Endothelial cell of umbilical vein (primary cell): ENCODE results near the gene CENPP. TPM values are rescaled to one million over a fixed set of nuclear protein-coding genes. Genes with fewer than 3 reads are reported as not detected.

ENCODE experiments used
- BruUV-seq: library from RNA; stranded (reverse); fragments of 400-500 nt; replicated peaks from 2 replicates; lab custom pipeline; 2021; lab: Mats Ljungman, UMichigan
- CTCF ChIA-PET: fragments of 300-600, 350-600 bp; sonication (Branson Sonifier 250); formaldehyde crosslinking; loops from one replicate; lab custom pipeline; 2021; ENCODE audit warnings: antibody characterized with exemption, inconsistent platforms; lab: Charles Lee
- POLR2A ChIA-PET: fragments of 300-600, 350-600 bp; sonication (Branson Sonifier 250); formaldehyde crosslinking; loops from one replicate; lab custom pipeline; 2021; ENCODE audit warnings: antibody characterized with exemption, inconsistent platforms; lab: Charles Lee
- DNase-seq: peaks from one replicate; pipeline ENCODE4 v3.0.0-alpha.2; 2011; ENCODE audit warnings: low read depth, low spot score
- FAIRE-seq: peaks from 2 replicates; lab custom pipeline; 2011; peaks lifted over from hg19 to GRCh38; lab: Jason Lieb, UNC
- H2AFZ ChIP-seq: 2 replicates; pipeline ENCODE4 v1.6.0; 2012; ENCODE audit warnings: low read depth, low read length, control low read depth, inconsistent platforms
- H3K27ac ChIP-seq: 2 replicates; pipeline ENCODE4 v1.5.1; 2011; ENCODE audit warnings: low read depth, mild to moderate bottlenecking, control low read depth, low read length, moderate library complexity; ENCODE audit not compliant: insufficient read depth
- H3K27me3 ChIP-seq, 2 experiments: 2 replicates each; pipeline versions ENCODE4 v1.6.0 to v1.6.1; 2011; ENCODE audit warnings: low read length in 2 of 2, mixed read lengths in 1 of 2; ENCODE audit not compliant: control insufficient read depth in 2 of 2, insufficient read depth in 2 of 2
- H3K36me3 ChIP-seq, 2 experiments: 2 replicates in 1 of 2; 3 replicates in 1 of 2; pipeline ENCODE4 v1.5.1; 2011; ENCODE audit warnings: low read length in 2 of 2, mild to moderate bottlenecking in 1 of 2, moderate library complexity in 1 of 2; ENCODE audit not compliant: control insufficient read depth in 2 of 2, insufficient read depth in 2 of 2; ENCODE audit errors: extremely low read depth in 1 of 2
- H3K4me1 ChIP-seq: 3 replicates; pipeline ENCODE4 v1.5.1; 2011; ENCODE audit warnings: mild to moderate bottlenecking, low read length; ENCODE audit not compliant: control insufficient read depth, insufficient read depth; ENCODE audit errors: extremely low read depth
- H3K4me2 ChIP-seq: 2 replicates; pipeline ENCODE4 v1.6.1; 2011; ENCODE audit warnings: low read length, control low read depth, mixed read lengths; ENCODE audit not compliant: insufficient read depth
- H3K4me3 ChIP-seq, 3 experiments: fragments of 200-600 bp in 1 of 3; sonication (generic), shearing (Covaris generic) in 1 of 3; replicated peaks in 1 of 3; 2 replicates each; pipeline ENCODE4 v1.5.1; 2011 to 2016; ENCODE audit warnings: control low read depth in 3 of 3, low read length in 3 of 3, mild to moderate bottlenecking in 2 of 3, inconsistent platforms in 1 of 3, low read depth in 1 of 3, moderate library complexity in 1 of 3; ENCODE audit not compliant: insufficient read depth in 1 of 3
- H3K79me2 ChIP-seq: 2 replicates; pipeline ENCODE4 v1.6.0; 2012; ENCODE audit warnings: low read length, inconsistent platforms; ENCODE audit not compliant: control insufficient read depth, insufficient read depth
- H3K9ac ChIP-seq: replicated peaks from 2 replicates; pipeline ENCODE3; 2011; ENCODE audit warnings: low read length, control low read depth; ENCODE audit not compliant: insufficient read depth; ENCODE audit errors: extremely low read depth
- H3K9me1 ChIP-seq: replicated peaks from 3 replicates; pipeline ENCODE4 v1.6.0; 2011; ENCODE audit warnings: mild to moderate bottlenecking, low read length; ENCODE audit not compliant: control insufficient read depth, insufficient read depth; ENCODE audit errors: extremely low read depth
- H3K9me3 ChIP-seq: replicated peaks from 2 replicates; pipeline ENCODE4 v1.5.1; 2012; ENCODE audit warnings: low read length, inconsistent platforms; ENCODE audit not compliant: control insufficient read depth, insufficient read depth
- H4K20me1 ChIP-seq: replicated peaks from 2 replicates; pipeline ENCODE3; 2011; ENCODE audit warnings: mild to moderate bottlenecking, low read length; ENCODE audit not compliant: control insufficient read depth, insufficient read depth; ENCODE audit errors: extremely low read depth
- EZH2 ChIP-seq: IDR thresholded peaks from 2 replicates; pipeline ENCODE4 v1.6.1; 2012; ENCODE audit warnings: borderline replicate concordance, low read depth, mild to moderate bottlenecking, moderate library complexity, low read length, inconsistent platforms; ENCODE audit not compliant: severe bottlenecking
- FOS ChIP-seq: IDR thresholded peaks from 2 replicates; pipeline ENCODE4 v1.6.1; 2011; ENCODE audit warnings: mild to moderate bottlenecking, low read length, moderate library complexity, borderline replicate concordance; ENCODE audit not compliant: insufficient read depth
- GATA2 ChIP-seq: IDR thresholded peaks from 2 replicates; pipeline ENCODE4 v1.7.0; 2011; ENCODE audit warnings: low read depth, mild to moderate bottlenecking, moderate library complexity, mixed read lengths, low read length; ENCODE audit not compliant: insufficient read length, insufficient read depth
- JUN ChIP-seq: IDR thresholded peaks from 2 replicates; pipeline ENCODE4 v1.6.1; 2011; ENCODE audit warnings: borderline replicate concordance, low read depth; ENCODE audit not compliant: insufficient read length, insufficient read depth
- MAX ChIP-seq: IDR thresholded peaks from 2 replicates; pipeline ENCODE4 v1.6.1; 2011; ENCODE audit not compliant: insufficient read depth, insufficient read length
- MYC ChIP-seq: IDR thresholded peaks from one replicate; pipeline ENCODE4 v1.6.1; 2011; ENCODE audit warnings: mild to moderate bottlenecking, low read depth, low read length
- POLR2A ChIP-seq: IDR thresholded peaks from 2 replicates; pipeline ENCODE4 v1.6.1; 2012; ENCODE audit warnings: low read depth, mild to moderate bottlenecking, control low read depth, low read length
- POLR2AphosphoS5 ChIP-seq: IDR thresholded peaks from 2 replicates; pipeline ENCODE4 v1.6.1; 2012; ENCODE audit warnings: low read depth, mild to moderate bottlenecking, control low read depth, low read length, moderate library complexity; ENCODE audit not compliant: insufficient read depth
- dilution Hi-C: fragments of 300-500 bp; cut with MboI; formaldehyde crosslinking; loops from one replicate; pipeline ENCODE4 v1.15.0; 2019; ENCODE audit warnings: low sequenced_read_pairs; ENCODE audit not compliant: extremely low pct_ligation_motif_present
- intact Hi-C: fragments of 100-400 bp; cut with micrococcal nuclease; formaldehyde crosslinking; loops from one replicate; pipeline ENCODE4 v1.10.0; 2022
- polyA plus RNA-seq, 4 experiments: library from polyadenylated mRNA; depleted of rRNA in 3 of 4; stranded (reverse) in 3 of 4; unstranded in 1 of 4; fragments of >200 nt; gene quantifications; 2 replicates each; pipeline versions ENCODE4 v1.2.1 to v1.2.3, GENCODE V29; 2011 to 2012; ENCODE audit warnings: missing spikeins in 1 of 4
- total RNA-seq: library from RNA; stranded (reverse); gene quantifications from 2 replicates; pipeline ENCODE4 v1.2.3, GENCODE V29; 2021
- TF ChIP-seq, protein P1 (sequence below), 2 donors: IDR thresholded peaks; 1 replicate in 1 of 2; 2 replicates in 1 of 2; pipeline ENCODE4 v1.5.1; 2011; ENCODE audit warnings: low read length in 2 of 2, mild to moderate bottlenecking in 2 of 2, moderate library complexity in 2 of 2, control low read depth in 1 of 2, inconsistent platforms in 1 of 2, low read depth in 1 of 2; ENCODE audit not compliant: insufficient read depth in 1 of 2; ENCODE audit errors: extremely low read depth in 1 of 2

Gene CENPP
- total and polyA plus RNA-seq, 2 donors (not counting 3 experiments of a cell fraction or from before 2014, with no cell fraction given) = 1.2 to 12.0 TPM

DNA sequence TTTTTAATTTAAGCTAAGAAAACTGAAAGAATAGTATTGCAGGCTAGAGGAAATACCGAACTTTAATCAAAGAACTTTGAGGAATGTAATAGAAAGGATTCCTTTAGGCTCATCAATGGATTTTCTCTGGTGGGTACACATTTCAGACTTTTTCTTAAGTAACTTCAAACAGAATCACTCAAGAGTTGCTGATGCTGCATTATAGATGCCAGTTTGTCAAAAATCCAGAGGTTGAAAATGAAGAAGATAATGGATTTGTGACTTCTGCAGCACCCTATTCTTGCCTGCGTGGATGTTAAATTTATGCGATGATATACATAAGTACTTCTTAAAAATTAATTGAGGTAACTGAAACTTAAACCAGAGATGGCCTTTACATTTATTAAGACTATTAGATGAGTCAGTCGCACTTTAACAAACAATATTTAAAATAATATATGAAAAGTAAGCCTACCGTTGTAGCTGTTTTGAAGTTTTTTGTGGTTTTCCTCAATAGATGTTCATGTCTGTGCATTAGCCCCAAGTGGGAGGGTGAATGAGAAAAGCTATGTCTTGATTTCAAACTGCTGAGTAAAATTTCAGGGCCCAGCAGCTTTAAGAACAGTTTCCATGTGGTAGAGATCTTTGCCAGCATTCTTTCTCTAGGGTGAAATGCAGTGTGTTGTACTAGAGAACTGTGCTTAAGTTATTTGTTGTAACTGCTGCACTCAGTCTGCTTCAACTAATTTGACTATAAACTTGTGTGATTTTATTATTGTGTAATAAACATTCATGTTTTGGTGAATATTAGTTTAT is 78.5 kb downstream of the CENPP start, which contains the start of gene OGN:
Gene OGN, minus strand, starts transcription at position 537 of the 795 bp plus-strand sequence. CDS start 1,171 bp downstream, outside the sequence.
- Histone ChIP-seq H3K9me1 (no peaks in the 10 kb centered on the region), H4K20me1 (no peaks in the 10 kb centered on the region), H2AFZ (no peak within 1 kb of the TSS), H3K27me3 (no peaks in the 10 kb centered on the region), H3K4me2 (no peak within 1 kb of the TSS), H3K9ac (no peak within 1 kb of the TSS), H3K4me1 (no peaks in the 10 kb centered on the region), H3K36me3 (no peaks in the 10 kb centered on the region), H3K79me2 (no peaks in the 10 kb centered on the region), H3K27ac (no peak within 1 kb of the TSS), H3K4me3 (no peak within 1 kb of the TSS), H3K9me3 (no peaks in the 10 kb centered on the region)
- no peak for FAIRE-seq
- POLR2A ChIA-PET = no interaction called here
- TF ChIP-seq MYC (no peak), GATA2 (no peak), POLR2A (no peak), FOS (no peak), JUN (no peak), EZH2 (no peak), POLR2AphosphoS5 (no peak), MAX (no peak)
- TF ChIP-seq, protein P1, sequence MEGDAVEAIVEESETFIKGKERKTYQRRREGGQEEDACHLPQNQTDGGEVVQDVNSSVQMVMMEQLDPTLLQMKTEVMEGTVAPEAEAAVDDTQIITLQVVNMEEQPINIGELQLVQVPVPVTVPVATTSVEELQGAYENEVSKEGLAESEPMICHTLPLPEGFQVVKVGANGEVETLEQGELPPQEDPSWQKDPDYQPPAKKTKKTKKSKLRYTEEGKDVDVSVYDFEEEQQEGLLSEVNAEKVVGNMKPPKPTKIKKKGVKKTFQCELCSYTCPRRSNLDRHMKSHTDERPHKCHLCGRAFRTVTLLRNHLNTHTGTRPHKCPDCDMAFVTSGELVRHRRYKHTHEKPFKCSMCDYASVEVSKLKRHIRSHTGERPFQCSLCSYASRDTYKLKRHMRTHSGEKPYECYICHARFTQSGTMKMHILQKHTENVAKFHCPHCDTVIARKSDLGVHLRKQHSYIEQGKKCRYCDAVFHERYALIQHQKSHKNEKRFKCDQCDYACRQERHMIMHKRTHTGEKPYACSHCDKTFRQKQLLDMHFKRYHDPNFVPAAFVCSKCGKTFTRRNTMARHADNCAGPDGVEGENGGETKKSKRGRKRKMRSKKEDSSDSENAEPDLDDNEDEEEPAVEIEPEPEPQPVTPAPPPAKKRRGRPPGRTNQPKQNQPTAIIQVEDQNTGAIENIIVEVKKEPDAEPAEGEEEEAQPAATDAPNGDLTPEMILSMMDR (IDR thresholded peaks at IDR 0.05; ENCODE audit: extremely low read depth in 1 of 2, insufficient read depth in 1 of 2, low read depth in 1 of 2, low read length in 2 of 2) = no peak
- dilution Hi-C loops (no loop called here), intact Hi-C loops (no loop called here)
- no peak for DNase-seq
- CTCF ChIA-PET = interaction anchor here (1.2 kb wide), 1 partner anchor 10 kb away, joined by 6 read pairs; no protein-coding TSS in a partner anchor
- BruUV-seq = no TSS peak
